Measurements from ENCODE around the gene ARHGEF10L. TPM values are rescaled to one million over a fixed set of nuclear protein-coding genes. Genes with fewer than 3 reads are reported as not detected.

Gene ARHGEF10L
- total and polyA plus RNA-seq, 8 donors, result 16.8 to 39.6 (median 21.1) TPM

GRCh38 chr1:17671314-17671705 lies 131.8 kb downstream of the ARHGEF10L start:
- ATAC-seq (no peak), DNase-seq (peak in 1 of 4 donors; percentile 45)
- intact Hi-C loops (cut with DNase I), result no loop called here
- Histone ChIP-seq H3K27ac (no peak overlapping the region), H3K4me3 (no peak overlapping the region), H3K36me3 (peaks cover 0 to 18% of the 10 kb centered on the region in 2 donors), H3K9me3 (no peaks in the 10 kb centered on the region), H3K4me1 (no peaks in the 10 kb centered on the region), H3K27me3 (no peaks in the 10 kb centered on the region)
- no peak for TF ChIP-seq CTCF (IDR thresholded peaks at IDR 0.05)

- ATAC-seq (no peak), DNase-seq (no peak)
- Histone ChIP-seq H3K9me3 (no peaks in the 10 kb centered on the region), H3K4me3 (no peak overlapping the region), H3K36me3 (peaks cover 0 to 17% of the 10 kb centered on the region in 2 donors), H3K27me3 (no peaks in the 10 kb centered on the region), H3K4me1 (no peaks in the 10 kb centered on the region), H3K27ac (no peak overlapping the region)
- intact Hi-C loops (cut with DNase I), result no loop called here
- TF ChIP-seq CTCF (IDR thresholded peaks at IDR 0.05), result no peak
These were observed 132.2 kb downstream of the ARHGEF10L start for GRCh38 chr1:17671741-17672140.

GRCh38 chr1:17672226-17672625 lies 132.7 kb downstream of the ARHGEF10L start:
- Histone ChIP-seq H3K4me3 (no peak overlapping the region), H3K36me3 (peaks cover 0 to 13% of the 10 kb centered on the region in 2 donors), H3K27ac (no peak overlapping the region), H3K4me1 (no peaks in the 10 kb centered on the region), H3K9me3 (no peaks in the 10 kb centered on the region), H3K27me3 (no peaks in the 10 kb centered on the region)
- ATAC-seq (no peak), DNase-seq (no peak)
- intact Hi-C loops (cut with DNase I), result no loop called here
- no peak for TF ChIP-seq CTCF (IDR thresholded peaks at IDR 0.05)

GRCh38 chr1:17673329-17674072 lies 134.0 kb downstream of the ARHGEF10L start:
- peaks cover 0 to 15% of the 10 kb centered on the region in 2 donors for H3K36me3 ChIP-seq
- H3K27me3 ChIP-seq, result no peaks in the 10 kb centered on the region
- H3K4me1 ChIP-seq, result no peaks in the 10 kb centered on the region
- intact Hi-C loops (cut with DNase I), result no loop called here
- ATAC-seq (peak; percentile 22), DNase-seq (peak in 1 of 4 donors; percentile 65)
- H3K4me3 ChIP-seq, result no peak overlapping the region
- no peaks in the 10 kb centered on the region for H3K9me3 ChIP-seq
- H3K27ac ChIP-seq, result no peak overlapping the region
- no peak for TF ChIP-seq CTCF (IDR thresholded peaks at IDR 0.05)

- Histone ChIP-seq H3K36me3 (peaks cover 0 to 13% of the 10 kb centered on the region in 2 donors), H3K27me3 (no peaks in the 10 kb centered on the region), H3K4me3 (no peak overlapping the region), H3K27ac (no peak overlapping the region), H3K4me1 (no peaks in the 10 kb centered on the region), H3K9me3 (no peaks in the 10 kb centered on the region)
- ATAC-seq, result no peak
- TF ChIP-seq CTCF (IDR thresholded peaks at IDR 0.05), result no peak
- peak in 1 of 4 donors; percentile 12 for DNase-seq
- intact Hi-C loops (cut with DNase I), result no loop called here
These were observed 135.4 kb downstream of the ARHGEF10L start for GRCh38 chr1:17674726-17675500.
